HepG2 (cell line): Measurements from ENCODE around the gene SRCIN1.

ENCODE experiments used
- EP300 ChIP-seq, 3 experiments: sonication (generic) in 1 of 3; formaldehyde crosslinking in 1 of 3; IDR thresholded peaks; 2 replicates each; pipeline versions ENCODE4 v1.5.1 to v1.6.1; 2011 to 2020; ENCODE audit warnings: low read depth in 2 of 3, low read length in 2 of 3, borderline replicate concordance in 1 of 3, improper control_type of control experiment in 1 of 3, mild to moderate bottlenecking in 1 of 3, missing genetic modification reagents in 1 of 3, moderate library complexity in 1 of 3
- POLR2A ChIP-seq, 2 experiments: IDR thresholded peaks; 2 replicates each; pipeline ENCODE4 v1.6.1; 2011; ENCODE audit warnings: low read depth in 2 of 2, low read length in 2 of 2, mild to moderate bottlenecking in 1 of 2, moderate library complexity in 1 of 2; ENCODE audit not compliant: insufficient read depth in 1 of 2
- ZNF331 ChIP-seq: sonication (generic); formaldehyde crosslinking; IDR thresholded peaks from 2 replicates; pipeline ENCODE4 v1.4.0; 2020; ENCODE audit warnings: missing genetic modification reagents

DNA sequence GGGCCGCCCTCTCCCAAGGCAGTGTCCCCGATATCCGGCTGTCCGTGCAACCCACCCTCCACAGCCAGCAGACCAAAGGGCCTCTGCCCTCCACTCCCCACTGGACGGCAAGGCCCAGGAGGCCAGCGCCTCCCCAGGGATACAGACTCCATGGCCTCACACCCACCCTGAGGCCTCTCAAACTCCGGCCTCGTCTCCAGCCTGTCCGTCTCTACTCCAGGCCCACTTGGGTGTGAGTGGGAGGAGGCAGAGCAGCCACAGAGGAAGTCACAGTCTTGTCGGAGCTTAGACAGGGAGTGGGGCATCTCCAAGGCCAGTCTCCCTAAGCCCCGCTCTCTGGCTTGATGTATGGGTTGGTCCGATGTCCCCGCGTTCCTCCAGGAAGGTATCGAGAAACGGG lies 73.3 kb downstream of the SRCIN1 start:
- TF ChIP-seq EP300 (IDR thresholded peaks at IDR 0.05; ENCODE audit: low read depth in 2 of 2, low read length in 2 of 2) = no peak
- TF ChIP-seq EP300 (CRISPR knock-in tag; IDR thresholded peaks at IDR 0.05; ENCODE audit: borderline replicate concordance) = no peak
- TF ChIP-seq POLR2A (IDR thresholded peaks at IDR 0.05; ENCODE audit: insufficient read depth in 1 of 2, low read depth in 2 of 2, low read length in 2 of 2) = no peak
- no peak for TF ChIP-seq ZNF331
